ENCODE results near the gene MRPL44.
"Not testable (repeated sequence)": the region's sequence is repeated elsewhere in the genome, so short reads cannot be mapped to it uniquely, and the experiment has no call there.

MRPL44 gene

DNA sequence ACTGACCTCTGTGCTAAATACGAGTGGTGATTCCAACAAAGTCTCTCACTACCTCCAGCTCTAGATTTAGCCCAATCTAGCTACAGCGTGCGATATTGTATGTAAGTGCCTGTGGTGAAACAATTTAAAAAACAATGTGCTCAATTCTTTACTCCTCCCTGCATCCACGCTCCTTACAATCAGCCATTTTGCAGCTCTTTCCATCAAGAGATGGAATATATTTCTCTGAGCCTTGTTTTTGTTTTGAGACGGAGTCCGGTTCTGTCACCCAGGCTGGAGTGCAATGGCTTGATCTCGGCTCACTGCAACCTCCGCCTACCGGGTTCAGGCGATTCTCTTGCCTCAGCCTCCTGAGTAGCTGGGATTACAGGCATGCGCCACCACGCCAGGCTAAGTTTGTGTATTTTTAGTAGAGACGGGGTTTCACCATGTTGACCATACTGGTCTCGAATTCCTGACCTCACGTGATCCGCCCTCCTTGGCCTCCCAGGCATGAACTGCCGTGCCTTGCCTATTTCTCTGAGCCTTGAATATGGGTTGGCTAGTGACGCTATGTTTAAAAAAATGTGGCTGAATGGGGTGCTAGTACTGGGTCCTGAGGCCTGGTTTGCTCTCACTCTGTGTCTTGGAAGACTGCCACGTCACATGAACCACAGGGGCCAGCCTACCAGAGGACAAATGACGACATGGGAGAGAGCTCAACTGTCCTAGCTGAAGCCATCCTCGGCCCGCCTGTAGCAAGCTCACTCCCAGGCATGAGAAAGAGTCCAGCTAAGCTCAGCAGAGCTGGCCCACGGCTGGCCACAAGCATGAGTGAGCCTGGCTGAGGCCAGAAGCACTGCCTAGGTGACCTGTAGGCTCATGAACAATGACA, 26.9 kb upstream of the MRPL44 start:
- H3K27me3 Mint-ChIP-seq: no peaks in the 10 kb centered on the region
- peaks cover 5% of the 10 kb centered on the region for H3K36me3 Mint-ChIP-seq
- H3K27ac Mint-ChIP-seq: peak overlapping the region; percentile 70
- H3K4me3 Mint-ChIP-seq: peak overlapping the region; percentile 30
- no peaks in the 10 kb centered on the region for H3K9me3 Mint-ChIP-seq
- H3K4me1 Mint-ChIP-seq: peaks cover 68% of the 10 kb centered on the region

DNA sequence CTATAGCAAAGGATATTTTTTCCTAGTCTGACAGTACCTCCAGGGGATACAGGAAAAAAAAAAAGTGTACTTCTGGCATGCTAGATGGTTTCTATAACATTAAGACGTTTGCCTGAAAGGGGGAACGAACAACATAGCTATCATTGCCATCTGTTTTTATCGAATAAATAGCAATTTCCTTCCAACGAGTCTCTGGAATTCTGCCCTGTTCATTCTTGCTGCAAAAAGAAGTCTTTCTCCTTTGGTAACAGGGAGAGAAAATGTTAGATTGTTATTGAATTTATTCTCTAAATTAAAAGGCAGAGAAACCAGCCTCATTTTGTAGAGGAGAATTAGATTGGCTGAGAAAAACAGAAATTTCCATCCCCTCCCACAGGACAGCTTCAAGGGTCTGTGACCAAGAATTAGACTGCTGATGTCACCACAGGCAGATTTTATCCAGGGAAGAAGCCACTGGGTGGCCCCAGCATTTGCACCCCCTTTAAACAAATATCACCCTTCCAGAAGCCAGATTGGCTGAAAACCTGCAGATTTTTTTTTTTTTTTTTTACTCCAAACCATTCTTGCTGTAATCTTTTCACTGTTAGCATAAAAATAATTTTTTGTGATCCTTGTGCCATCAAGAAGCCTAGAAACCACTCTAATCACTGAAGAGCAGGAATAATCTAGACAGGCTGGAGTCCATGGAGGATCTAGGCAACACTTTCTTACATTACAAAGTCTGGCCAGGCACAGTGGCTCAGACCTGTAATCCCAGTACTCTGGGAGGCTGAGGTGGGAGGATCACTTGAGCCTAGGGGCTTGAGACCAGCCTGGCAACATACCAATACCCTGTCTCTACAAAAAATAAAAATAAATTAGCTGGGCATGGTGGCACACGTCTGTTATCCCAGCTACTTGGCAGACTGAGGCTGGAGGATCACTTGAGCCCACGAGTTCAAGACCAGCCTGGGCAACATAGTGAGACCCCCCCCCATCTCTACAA, 24.2 kb upstream of the MRPL44 start:
- H3K36me3 Mint-ChIP-seq: peaks cover 3% of the 10 kb centered on the region
- H3K4me3 Mint-ChIP-seq: no peak overlapping the region
- H3K4me1 Mint-ChIP-seq: peaks cover 83% of the 10 kb centered on the region
- no peak overlapping the region for H3K27ac Mint-ChIP-seq
- H3K9me3 Mint-ChIP-seq: no peaks in the 10 kb centered on the region
- no peaks in the 10 kb centered on the region for H3K27me3 Mint-ChIP-seq

DNA sequence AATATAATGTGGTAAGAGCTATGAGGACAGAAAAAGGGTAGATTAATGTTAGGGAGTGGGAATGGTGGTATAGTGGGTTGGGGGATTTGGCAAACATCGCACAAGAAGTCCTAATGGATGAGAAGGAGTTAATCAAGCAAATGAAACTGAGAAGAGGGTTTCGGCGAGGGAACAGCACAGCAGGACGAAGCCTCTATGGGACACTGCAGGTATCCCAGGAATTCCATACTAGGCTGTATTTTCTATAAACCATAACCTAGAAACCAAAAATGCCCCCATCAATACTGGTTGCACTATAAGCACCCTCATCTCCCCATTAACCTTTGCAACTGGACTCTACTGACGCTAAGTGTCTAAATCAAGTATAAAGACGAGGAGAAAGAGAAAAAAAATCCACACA, 22.4 kb upstream of the MRPL44 start:
- peaks cover 4% of the 10 kb centered on the region for H3K36me3 Mint-ChIP-seq
- H3K27me3 Mint-ChIP-seq: no peaks in the 10 kb centered on the region
- no peak overlapping the region for H3K4me3 Mint-ChIP-seq
- no peak overlapping the region for H3K27ac Mint-ChIP-seq
- peaks cover 87% of the 10 kb centered on the region for H3K4me1 Mint-ChIP-seq
- H3K9me3 Mint-ChIP-seq: no peaks in the 10 kb centered on the region

DNA sequence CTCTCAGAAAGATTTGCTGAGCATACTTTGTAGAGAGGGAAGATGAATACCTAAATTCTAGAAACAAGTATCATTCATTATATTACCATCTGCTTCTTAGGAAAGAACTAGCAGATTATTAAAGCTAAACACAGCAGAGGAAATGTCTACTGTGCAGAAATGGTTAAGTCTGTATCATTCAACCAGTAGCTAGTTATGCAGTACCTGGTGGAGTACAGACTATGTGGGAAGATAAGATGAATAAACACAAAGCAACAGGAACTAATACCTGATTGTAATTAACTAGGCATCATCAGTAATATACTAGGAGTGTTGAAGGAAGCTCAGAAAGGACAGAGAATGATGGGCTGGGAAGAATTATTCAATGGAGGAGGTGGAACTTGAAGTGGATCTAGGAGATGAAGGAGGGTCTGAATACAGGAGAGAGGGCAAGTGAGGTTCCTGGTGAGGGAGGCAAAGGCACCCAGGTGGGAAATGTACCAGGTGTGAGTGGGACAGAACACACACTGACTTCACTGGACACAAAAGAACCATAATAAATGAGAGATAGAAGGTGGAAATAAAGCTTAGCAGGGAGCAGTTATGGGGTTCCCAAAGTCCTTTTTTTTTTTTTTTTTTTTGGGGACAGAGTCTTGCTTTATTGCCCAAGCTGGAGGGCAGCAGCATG, 21.7 kb upstream of the MRPL44 start:
- peaks cover 4% of the 10 kb centered on the region for H3K36me3 Mint-ChIP-seq
- H3K27ac Mint-ChIP-seq: peak overlapping the region; percentile 81
- H3K27me3 Mint-ChIP-seq: no peaks in the 10 kb centered on the region
- H3K4me3 Mint-ChIP-seq: no peak overlapping the region
- H3K9me3 Mint-ChIP-seq: no peaks in the 10 kb centered on the region
- peaks cover 81% of the 10 kb centered on the region for H3K4me1 Mint-ChIP-seq

DNA sequence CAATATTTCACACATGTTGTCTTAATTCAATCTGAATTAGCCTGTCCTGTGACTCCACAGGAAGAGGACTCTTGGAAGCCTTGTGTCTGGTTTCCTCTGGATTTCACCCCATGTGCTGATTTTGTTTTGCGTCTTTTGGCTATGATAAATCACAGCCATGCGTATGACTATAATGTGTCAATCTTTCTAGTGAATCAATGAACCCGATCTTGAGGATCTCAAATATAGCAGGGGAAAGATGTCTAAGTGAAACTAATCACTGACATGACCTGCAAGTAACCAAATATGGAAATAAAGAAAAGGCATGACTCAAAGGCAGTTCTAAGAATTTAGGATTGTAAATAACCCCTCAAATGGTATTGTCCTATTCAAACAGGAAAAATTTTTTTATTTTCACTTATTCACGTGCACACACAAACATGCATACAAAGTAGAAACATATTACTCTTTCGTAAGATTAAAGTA, 20.4 kb upstream of the MRPL44 start:
- Mint-ChIP-seq H3K27me3 (no peaks in the 10 kb centered on the region), H3K4me1 (peaks cover 81% of the 10 kb centered on the region), H3K36me3 (peaks cover 8% of the 10 kb centered on the region), H3K27ac (peak overlapping the region; percentile 79), H3K9me3 (no peaks in the 10 kb centered on the region), H3K4me3 (peak overlapping the region; percentile 26)

DNA sequence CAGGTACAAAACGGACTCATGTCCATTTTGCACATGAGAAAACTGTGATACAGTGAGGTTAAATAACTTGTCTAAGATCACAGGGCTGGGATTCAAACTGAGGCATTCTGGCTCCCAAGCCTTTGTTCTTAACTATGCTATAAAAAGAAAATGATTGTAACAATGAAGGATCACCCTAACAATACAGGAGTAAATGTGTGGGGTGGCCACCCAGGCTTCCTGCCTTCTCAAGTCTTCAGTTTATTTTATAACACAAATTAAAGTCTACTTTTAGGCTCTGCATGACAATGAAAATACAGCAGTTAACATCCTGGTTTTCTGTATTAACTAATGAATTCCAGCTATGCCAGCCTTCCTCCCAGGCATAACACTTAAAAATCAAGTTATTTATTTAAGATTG, 19.7 kb upstream of the MRPL44 start:
- Mint-ChIP-seq H3K4me1 (peaks cover 79% of the 10 kb centered on the region), H3K27ac (peak overlapping the region; percentile 79), H3K27me3 (no peaks in the 10 kb centered on the region), H3K4me3 (no peak overlapping the region), H3K9me3 (no peaks in the 10 kb centered on the region), H3K36me3 (peaks cover 8% of the 10 kb centered on the region)

DNA sequence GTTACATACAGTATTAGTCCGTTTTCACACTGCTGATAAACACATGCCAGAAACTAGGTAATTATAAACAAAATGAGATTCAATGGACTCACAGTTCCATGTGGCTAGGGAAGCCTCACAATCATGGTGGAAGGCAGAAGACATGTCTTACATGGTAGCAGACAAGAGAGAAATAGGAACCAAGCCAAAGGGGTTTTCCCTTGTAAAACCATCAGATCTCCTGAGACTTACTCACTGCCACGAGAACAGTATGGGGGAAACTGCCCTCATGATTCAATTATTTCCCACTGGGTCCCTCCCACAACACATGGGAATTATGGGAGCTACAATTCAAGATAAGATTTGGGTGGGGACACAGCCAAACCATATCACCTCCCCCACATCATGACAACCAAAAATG, 17.8 kb upstream of the MRPL44 start:
- peak overlapping the region; percentile 34 for H3K4me3 Mint-ChIP-seq
- H3K4me1 Mint-ChIP-seq: peaks cover 80% of the 10 kb centered on the region
- H3K27ac Mint-ChIP-seq: peak overlapping the region; percentile 86

DNA sequence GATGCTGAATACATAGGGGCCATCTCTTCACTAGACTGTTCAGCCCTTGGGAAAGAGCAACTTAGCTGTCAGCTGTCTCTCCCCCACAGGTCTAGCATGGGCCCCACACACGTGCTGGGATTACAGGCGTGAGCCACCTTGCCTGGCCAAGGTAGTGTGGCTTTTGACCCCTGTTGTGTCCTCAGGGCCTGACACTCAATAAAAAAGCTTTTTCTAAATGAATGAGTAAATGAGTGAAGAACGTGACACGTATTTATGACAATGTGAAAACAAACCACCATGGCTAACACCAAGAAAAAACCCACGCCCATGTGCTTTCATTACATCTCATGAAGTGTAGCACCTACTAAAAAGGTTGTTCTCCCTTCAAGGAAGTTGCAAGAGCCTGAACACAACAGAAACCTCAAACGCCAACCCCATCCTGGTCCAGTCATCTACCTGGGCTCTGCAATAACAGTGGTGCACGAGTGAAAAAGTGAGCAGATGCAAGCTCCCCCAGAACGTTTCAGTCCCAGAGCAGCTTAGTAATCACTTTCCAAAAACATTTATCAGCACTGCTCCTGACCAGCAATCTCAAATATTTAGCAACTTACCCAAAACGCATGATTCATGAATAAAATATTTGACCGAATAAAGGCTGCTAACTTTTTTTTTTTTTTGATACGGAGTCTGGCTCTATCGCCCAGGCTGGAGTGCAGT, 15.5 kb upstream of the MRPL44 start:
- Mint-ChIP-seq H3K36me3 (peaks cover 8% of the 10 kb centered on the region), H3K4me1 (peaks cover 72% of the 10 kb centered on the region), H3K4me3 (peak overlapping the region; percentile 72), H3K27me3 (no peaks in the 10 kb centered on the region), H3K27ac (peak overlapping the region; percentile 98), H3K9me3 (no peaks in the 10 kb centered on the region)

More for the DNA sequence above, 17.8 kb upstream of the MRPL44 start:
- H3K36me3 Mint-ChIP-seq, H3K9me3 Mint-ChIP-seq, H3K27me3 Mint-ChIP-seq: not testable (repeated sequence)

DNA sequence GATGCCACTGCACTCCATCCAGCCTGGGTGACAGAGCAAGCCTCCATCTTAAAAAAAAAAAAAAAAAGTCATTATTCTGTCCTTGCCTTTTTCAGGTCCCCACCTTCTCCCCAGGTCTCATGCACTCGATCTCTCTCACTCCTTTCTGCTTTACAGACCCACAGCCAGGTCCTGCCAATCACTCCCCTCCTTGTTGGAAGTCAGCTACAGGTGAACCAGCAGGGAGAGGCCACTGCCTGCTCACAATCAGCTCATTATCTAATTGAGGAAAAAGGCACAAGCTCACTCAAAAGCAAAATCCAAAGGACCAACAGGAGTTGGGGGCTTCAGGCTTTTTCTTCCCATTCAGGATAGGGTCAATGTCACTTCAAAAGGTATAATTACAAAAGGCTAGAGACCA, 14.1 kb upstream of the MRPL44 start:
- peaks cover 8% of the 10 kb centered on the region for H3K36me3 Mint-ChIP-seq
- peaks cover 67% of the 10 kb centered on the region for H3K4me1 Mint-ChIP-seq
- no peaks in the 10 kb centered on the region for H3K9me3 Mint-ChIP-seq
- peak overlapping the region; percentile 82 for H3K27ac Mint-ChIP-seq
- peak overlapping the region; percentile 90 for H3K4me3 Mint-ChIP-seq
- no peaks in the 10 kb centered on the region for H3K27me3 Mint-ChIP-seq

DNA sequence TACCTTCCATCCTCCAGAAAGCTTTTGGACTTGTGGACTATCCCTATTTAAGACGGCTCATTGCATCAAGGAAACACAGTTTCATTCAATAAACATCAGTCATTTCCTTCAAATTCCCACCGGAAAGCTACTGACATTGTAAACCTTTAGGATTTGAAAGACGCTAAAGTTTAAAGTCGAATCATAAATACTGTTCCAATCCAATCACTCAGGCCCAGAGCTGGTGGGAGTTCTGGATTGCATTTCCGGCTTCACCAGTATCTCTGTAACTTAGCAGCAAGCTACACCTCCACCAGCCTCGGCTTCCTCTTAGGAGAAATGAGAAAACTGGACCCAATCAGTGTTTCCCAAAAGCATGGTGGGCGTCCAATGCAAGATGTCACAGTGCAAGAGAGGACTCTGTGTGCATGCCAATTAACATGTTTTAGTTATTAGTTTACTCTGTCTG, 13.7 kb upstream of the MRPL44 start:
- Mint-ChIP-seq H3K4me1 (peaks cover 66% of the 10 kb centered on the region), H3K27ac (peak overlapping the region; percentile 88)

DNA sequence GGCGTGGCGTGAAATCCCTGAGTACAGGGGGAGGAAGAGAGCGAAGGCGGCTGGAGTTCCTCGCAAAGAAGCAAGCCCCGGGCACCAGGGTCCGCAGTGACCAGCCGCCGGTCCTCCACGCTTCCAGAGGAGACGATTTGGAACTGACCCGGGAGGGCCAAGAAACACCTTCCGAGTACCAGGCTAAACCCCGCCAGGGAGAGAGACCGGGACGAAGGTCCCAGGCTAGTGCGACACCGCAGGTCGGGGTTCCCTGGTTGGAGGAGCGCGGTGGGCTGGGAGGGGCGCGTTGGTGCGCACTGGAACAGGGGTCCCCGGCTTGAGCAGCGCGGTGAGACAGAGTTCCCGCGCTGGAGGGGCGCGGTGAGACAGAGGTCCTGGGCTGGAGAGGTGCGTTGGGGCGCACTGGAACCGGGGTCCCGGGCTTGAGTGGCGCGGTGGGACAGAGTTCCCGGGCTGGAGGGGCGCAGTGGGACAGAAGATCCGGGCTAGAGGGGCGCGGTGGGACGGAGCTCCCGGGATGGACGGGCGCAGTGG, 13.0 kb upstream of the MRPL44 start:
- no peaks in the 10 kb centered on the region for H3K27me3 Mint-ChIP-seq
- H3K9me3 Mint-ChIP-seq: no peaks in the 10 kb centered on the region
- peaks cover 8% of the 10 kb centered on the region for H3K36me3 Mint-ChIP-seq
- peak overlapping the region; percentile 90 for H3K4me3 Mint-ChIP-seq
- peaks cover 64% of the 10 kb centered on the region for H3K4me1 Mint-ChIP-seq
- H3K27ac Mint-ChIP-seq: peak overlapping the region; percentile 88

More for the DNA sequence above, 13.7 kb upstream of the MRPL44 start:
- H3K4me3 Mint-ChIP-seq: peak overlapping the region; percentile 90
- H3K27me3 Mint-ChIP-seq: no peaks in the 10 kb centered on the region
- H3K36me3 Mint-ChIP-seq: peaks cover 8% of the 10 kb centered on the region
- H3K9me3 Mint-ChIP-seq: no peaks in the 10 kb centered on the region

DNA sequence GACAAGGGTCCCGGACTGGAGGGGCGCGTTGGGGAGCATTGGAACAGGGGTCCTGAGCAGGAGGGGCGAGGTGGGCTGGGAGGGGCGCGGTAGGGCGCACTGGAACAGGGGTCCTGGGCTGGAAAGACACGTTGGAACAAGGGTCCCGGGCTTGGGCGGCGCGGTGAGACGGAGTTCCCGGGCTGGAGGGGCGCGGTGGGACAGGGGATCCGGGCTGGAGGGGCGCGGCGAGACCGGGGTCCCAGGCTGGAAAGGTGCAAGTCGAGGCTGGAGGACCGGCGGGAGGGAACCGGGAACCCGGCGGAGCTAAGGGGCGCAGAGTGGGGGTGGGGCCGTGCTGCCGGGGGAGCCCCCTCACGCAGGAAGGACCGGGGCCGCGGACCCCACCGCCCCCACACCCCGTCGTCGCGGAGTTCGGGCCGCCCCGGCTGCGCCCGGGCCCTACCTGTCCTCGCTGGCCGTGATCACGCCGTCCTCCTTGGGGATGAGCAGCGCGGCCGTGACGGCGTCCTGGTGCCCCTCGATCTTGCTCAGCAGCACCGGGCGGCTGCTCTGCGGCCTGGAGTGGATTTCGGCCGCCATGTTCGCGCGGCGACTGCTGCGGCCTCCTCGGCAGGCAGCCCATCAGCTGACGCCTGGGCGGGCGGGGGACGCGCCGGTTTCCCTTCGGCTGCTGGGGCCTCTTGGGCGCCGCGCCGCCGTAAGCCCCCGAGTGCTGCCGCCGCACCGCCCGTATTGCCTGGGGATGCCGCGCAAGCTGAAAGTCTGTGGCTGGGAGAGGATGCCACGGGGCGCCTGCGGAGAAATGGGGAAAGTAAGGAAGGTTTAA, 12.3 kb upstream of the MRPL44 start, which contains the start of gene WDFY1:
TSS of gene WDFY1 (minus strand) at position 633 of the 829 bp plus-strand sequence. CDS start at position 582, 51 bp downstream.
- Mint-ChIP-seq H3K4me3 (peak within 1 kb of the TSS; percentile 91), H3K36me3 (peaks cover 6% of the 10 kb centered on the region), H3K9me3 (no peaks in the 10 kb centered on the region), H3K4me1 (peaks cover 64% of the 10 kb centered on the region), H3K27ac (peak within 1 kb of the TSS; percentile 88), H3K27me3 (no peaks in the 10 kb centered on the region)

DNA sequence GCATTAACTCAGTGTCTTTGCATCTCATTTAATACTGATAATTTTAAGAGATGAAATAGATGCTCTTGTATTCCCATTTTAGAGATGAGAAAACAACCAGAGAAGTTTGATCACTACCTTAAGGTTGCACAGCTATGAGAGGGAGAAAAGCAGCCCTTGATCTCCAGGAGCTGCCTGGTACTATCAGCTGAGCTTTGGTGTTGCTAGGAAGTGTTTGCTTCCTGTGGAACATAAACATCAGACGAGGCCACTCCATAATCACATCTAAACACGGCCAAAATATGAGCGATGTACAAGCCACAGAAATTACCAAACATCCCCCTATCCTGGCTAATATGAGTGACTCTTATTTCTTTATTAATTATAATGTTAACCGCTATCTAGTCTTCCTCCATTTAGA, 11.5 kb upstream of the MRPL44 start:
- peaks cover 6% of the 10 kb centered on the region for H3K36me3 Mint-ChIP-seq
- peaks cover 69% of the 10 kb centered on the region for H3K4me1 Mint-ChIP-seq
- no peaks in the 10 kb centered on the region for H3K27me3 Mint-ChIP-seq
- no peaks in the 10 kb centered on the region for H3K9me3 Mint-ChIP-seq
- H3K27ac Mint-ChIP-seq: peak overlapping the region; percentile 26
- peak overlapping the region; percentile 91 for H3K4me3 Mint-ChIP-seq

Data from activated naive CD4-positive, alpha-beta T cell treated with anti-CD3 and anti-CD28 coated beads, Interleukin-2, amount 50 U/mL, for 24 hours (primary cell).